Measurements from ENCODE around the gene ARSA. TPM values are rescaled to one million over a fixed set of nuclear protein-coding genes. Genes with fewer than 3 reads are reported as not detected.

Gene ARSA
- total and polyA plus RNA-seq, 9 donors = 8.4 to 21.9 (median 14.2) TPM

DNA sequence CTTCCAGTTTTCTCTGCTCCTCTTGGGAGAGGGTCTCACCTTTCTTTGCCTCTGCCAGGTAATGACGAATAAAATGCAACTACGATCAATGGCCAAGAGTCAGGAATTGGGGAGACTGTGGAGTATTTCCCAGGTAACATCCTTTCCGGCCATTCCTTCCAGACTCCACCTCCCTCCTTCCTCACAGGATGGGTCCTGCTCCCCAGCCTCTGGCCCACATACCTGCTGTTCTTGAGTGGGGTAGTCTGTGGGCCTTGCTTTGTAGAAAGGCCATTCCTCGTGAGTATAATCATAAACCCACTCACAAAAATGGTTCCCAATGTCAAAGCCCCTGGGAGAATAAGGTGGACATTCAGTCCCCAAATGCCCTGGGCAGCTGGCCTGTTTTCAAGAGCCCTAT is 48.2 kb downstream of the ARSA start:
- no peak overlapping the region for H3K4me3 ChIP-seq (ENCODE audit: low read length)
- no peaks in the 10 kb centered on the region for H3K9me3 ChIP-seq (replicated peaks; ENCODE audit: control insufficient read depth, low read depth, low read length)
- 86% methylated on average over 1 of the region's 4 CpGs for WGBS (ENCODE audit: insufficient coverage)
- peaks cover 19% of the 10 kb centered on the region for H3K27me3 ChIP-seq (ENCODE audit: control insufficient read depth, insufficient read depth, low read length)
- no peak overlapping the region for H3K27ac ChIP-seq (ENCODE audit: low read length)
- peaks cover 50% of the 10 kb centered on the region for H3K4me1 ChIP-seq (ENCODE audit: control insufficient read depth, insufficient read depth, low read length)
- DNase-seq = no peak
- peaks cover 22% of the 10 kb centered on the region for H3K36me3 ChIP-seq (ENCODE audit: control insufficient read depth, insufficient read depth, low read length)

DNA sequence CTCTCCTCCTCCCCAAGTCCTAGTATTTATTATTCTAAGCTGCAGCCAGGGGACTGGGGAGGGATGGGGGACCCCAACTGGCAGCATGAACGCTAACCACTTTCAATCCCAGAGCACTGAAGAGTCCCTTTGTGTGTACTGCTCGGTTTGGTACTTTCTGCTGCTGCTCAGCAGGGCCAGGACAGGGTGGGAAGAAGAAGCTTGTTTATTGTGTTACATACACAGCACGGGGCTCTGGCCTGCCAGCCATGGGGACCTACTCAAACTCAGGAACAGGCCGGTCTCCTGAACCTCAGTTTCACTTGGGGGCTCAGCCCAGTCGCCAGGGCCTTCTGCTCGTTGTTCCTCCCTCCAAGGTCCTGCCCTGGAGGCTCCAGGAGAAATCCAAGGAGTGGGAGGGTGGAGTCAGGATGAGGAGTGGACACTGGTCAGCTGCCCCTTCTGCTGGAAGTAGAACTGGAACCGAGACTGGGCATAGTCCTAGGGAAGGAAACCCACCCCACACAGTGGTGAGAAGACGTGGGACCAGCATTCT is 49.1 kb downstream of the ARSA start:
- H3K36me3 ChIP-seq (ENCODE audit: control insufficient read depth, insufficient read depth, low read length) = peaks cover 26% of the 10 kb centered on the region
- no peak overlapping the region for H3K4me3 ChIP-seq (ENCODE audit: low read length)
- H3K27ac ChIP-seq (ENCODE audit: low read length) = peak overlapping the region; percentile 81
- 43% methylated on average over 5 of the region's 8 CpGs for WGBS (ENCODE audit: insufficient coverage)
- H3K4me1 ChIP-seq (ENCODE audit: control insufficient read depth, insufficient read depth, low read length) = peaks cover 49% of the 10 kb centered on the region
- DNase-seq = no peak
- H3K27me3 ChIP-seq (ENCODE audit: control insufficient read depth, insufficient read depth, low read length) = peaks cover 19% of the 10 kb centered on the region
- H3K9me3 ChIP-seq (replicated peaks; ENCODE audit: control insufficient read depth, low read depth, low read length) = no peaks in the 10 kb centered on the region

DNA sequence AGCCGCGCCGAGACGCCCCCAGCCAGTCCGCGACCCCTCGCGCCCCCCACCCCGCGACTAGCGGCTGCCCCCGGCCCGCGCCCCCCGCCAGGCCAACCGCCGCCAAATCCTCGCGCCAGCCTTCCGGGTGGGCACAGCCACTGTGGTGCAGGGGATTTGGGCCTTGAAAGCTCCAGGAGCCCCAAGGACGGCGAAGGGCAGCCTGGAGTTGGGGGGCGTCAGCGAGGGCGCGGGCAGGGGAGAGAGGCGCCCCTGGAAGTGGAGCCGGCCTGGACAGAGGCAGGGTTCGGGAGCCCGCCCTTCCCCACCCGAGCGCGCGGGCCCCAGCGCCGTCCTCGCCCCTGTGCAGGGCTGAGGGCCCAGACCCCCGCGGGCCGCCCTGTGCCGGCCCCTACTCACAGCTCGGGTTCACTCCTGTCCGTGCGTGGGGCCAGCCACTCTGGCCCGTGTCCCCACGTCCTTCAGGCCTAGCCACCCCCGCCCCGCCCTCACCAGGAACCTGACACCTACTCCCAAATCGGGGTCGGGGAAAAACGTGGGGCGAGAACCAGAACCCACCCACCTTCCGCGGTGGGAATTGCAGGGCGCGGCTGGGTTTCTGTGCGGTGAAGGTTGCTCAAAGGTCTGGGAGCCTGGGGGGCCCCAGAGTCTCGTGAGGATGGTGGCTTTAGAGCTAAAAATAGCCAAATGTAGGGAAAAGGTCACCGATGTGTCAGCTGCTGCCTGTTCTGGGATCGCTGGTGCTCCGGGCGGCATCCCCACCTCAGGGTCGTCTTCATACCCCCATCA is 49.8 kb downstream of the ARSA start, which contains the start of gene CPT1B:
Gene CPT1B (minus strand): TSS at position 441 of the 789 bp plus-strand sequence. CDS start 512 bp downstream, outside the sequence.
- Histone ChIP-seq H3K27ac (ENCODE audit: low read length) (peak within 1 kb of the TSS; percentile 81), H3K4me3 (ENCODE audit: low read length) (peak within 1 kb of the TSS; percentile 22), H3K9me3 (replicated peaks; ENCODE audit: control insufficient read depth, low read depth, low read length) (no peaks in the 10 kb centered on the region), H3K27me3 (ENCODE audit: control insufficient read depth, insufficient read depth, low read length) (peaks cover 19% of the 10 kb centered on the region), H3K4me1 (ENCODE audit: control insufficient read depth, insufficient read depth, low read length) (peaks cover 42% of the 10 kb centered on the region), H3K36me3 (ENCODE audit: control insufficient read depth, insufficient read depth, low read length) (peaks cover 27% of the 10 kb centered on the region)
- peak; percentile 62 for DNase-seq
- 8% methylated on average over 48 of the region's 63 CpGs for WGBS (ENCODE audit: insufficient coverage)

DNA sequence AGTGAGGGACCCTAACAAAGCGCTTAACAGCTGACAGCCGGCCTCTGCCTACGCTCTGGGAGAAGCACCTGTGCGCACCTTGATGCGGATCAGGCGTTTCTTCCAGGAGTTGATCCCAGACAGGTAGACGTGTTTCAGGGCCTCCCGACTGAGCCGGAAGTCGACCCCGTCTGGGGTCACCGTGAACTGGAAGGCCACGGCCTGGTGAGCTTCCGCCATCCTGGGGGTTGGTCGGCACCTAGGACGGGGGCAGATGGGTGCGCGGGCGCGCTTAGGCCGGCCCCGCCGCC is 50.3 kb downstream of the ARSA start:
- no peak for DNase-seq
- no peaks in the 10 kb centered on the region for H3K9me3 ChIP-seq (replicated peaks; ENCODE audit: control insufficient read depth, low read depth, low read length)
- H3K27me3 ChIP-seq (ENCODE audit: control insufficient read depth, insufficient read depth, low read length) = peaks cover 19% of the 10 kb centered on the region
- peaks cover 28% of the 10 kb centered on the region for H3K36me3 ChIP-seq (ENCODE audit: control insufficient read depth, insufficient read depth, low read length)
- peak overlapping the region; percentile 13 for H3K27ac ChIP-seq (ENCODE audit: low read length)
- WGBS (ENCODE audit: insufficient coverage) = 30% methylated on average over 23 of the region's 23 CpGs
- H3K4me1 ChIP-seq (ENCODE audit: control insufficient read depth, insufficient read depth, low read length) = peaks cover 41% of the 10 kb centered on the region
- peak overlapping the region; percentile 15 for H3K4me3 ChIP-seq (ENCODE audit: low read length)

DNA sequence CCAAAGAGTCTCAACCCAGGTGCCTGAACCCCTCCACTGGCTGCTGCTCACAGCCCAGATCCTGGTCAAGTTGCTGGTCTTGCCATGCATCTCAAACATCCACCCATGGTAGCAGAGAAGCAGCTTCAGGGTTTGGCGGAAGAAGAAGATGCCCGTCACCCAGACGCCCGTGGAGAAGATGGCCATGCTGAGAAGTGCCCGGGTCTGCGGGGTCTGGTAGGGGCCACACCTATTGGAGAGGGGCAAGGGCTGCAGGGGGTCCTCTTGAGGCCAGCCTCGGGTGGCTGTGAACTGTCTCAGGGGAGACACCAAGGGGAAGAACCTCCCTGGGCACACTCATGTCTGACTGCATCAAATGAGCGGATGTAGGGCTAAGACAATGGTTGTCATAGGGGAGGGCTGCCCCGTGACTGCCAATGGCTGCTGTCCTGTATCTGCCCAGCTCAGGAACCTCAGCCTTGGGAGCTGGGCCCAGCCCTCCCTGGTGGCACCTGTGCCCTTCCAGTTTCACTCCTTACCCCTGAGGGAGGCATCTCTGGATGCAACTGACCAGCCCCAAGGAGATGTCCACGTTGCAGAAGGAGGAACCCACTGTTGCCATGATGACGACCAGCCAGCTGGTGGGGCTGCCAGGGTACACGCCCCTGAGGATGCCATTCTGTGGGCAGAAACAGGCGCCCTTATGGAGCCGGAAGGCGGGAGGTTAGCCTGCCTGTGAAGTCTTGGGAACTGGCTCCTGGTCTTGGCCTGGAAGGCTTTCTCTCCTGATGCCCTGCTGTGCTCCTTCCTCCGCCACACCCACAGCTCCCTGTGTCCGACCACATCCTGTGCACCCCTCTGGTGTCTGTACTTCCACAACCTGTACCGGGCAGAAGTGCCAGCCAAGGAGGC is 50.9 kb downstream of the ARSA start:
- no peak for DNase-seq
- Histone ChIP-seq H3K27ac (ENCODE audit: low read length) (peak overlapping the region; percentile 13), H3K27me3 (ENCODE audit: control insufficient read depth, insufficient read depth, low read length) (peaks cover 19% of the 10 kb centered on the region), H3K36me3 (ENCODE audit: control insufficient read depth, insufficient read depth, low read length) (peaks cover 33% of the 10 kb centered on the region), H3K4me1 (ENCODE audit: control insufficient read depth, insufficient read depth, low read length) (peaks cover 41% of the 10 kb centered on the region), H3K9me3 (replicated peaks; ENCODE audit: control insufficient read depth, low read depth, low read length) (no peaks in the 10 kb centered on the region), H3K4me3 (ENCODE audit: low read length) (peak overlapping the region; percentile 15)
- WGBS (ENCODE audit: insufficient coverage) = 81% methylated on average over 18 of the region's 18 CpGs

DNA sequence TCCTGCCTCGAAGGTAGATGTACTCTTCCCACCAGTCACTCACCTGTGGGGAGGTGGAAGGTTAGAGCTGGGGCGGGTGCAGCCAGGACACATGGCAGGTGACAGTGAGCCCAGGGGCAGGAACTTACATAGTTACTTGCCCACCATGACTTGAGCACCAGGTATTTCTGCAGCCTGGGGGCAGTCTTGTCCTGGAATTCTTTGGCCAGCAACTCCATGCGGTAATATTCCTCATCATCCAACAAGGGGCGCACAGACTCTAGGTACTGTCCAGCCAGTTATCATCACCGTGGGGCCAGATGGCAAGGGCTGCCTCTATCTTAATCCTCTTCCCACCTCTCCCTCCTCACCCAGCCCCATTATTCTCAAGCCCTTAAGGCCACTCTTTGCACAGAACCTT is 51.9 kb downstream of the ARSA start:
- Histone ChIP-seq H3K4me1 (ENCODE audit: control insufficient read depth, insufficient read depth, low read length) (peaks cover 32% of the 10 kb centered on the region), H3K9me3 (replicated peaks; ENCODE audit: control insufficient read depth, low read depth, low read length) (no peaks in the 10 kb centered on the region), H3K36me3 (ENCODE audit: control insufficient read depth, insufficient read depth, low read length) (peaks cover 38% of the 10 kb centered on the region), H3K27me3 (ENCODE audit: control insufficient read depth, insufficient read depth, low read length) (peaks cover 19% of the 10 kb centered on the region), H3K4me3 (ENCODE audit: low read length) (no peak overlapping the region), H3K27ac (ENCODE audit: low read length) (no peak overlapping the region)
- no peak for DNase-seq
- 41% methylated on average over 5 of the region's 5 CpGs for WGBS (ENCODE audit: insufficient coverage)

DNA sequence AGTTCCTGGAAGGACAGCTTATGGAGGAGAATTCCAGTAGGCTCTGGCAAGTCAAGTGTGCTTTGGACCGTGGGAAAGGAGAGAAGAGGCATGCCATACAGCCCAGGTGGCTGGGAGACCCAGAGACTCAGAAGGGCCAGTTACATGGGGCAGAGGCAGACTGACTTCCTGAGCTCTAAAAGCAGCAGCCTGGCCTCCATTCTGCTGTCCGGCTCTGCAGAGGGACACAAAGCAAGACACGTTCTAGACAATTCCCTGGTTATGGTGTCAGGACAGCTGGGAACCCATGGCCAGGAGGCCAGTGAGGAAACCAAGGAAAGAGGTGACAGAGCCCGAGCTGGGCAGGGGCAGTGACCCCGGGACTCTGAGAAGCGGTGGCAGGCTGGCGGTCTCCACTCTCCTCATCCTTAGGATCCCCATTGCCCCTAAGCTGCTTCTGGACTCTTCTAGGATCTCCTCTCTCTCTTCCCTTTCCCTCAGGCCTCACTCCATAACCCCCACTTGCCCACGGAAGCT is 52.5 kb downstream of the ARSA start:
- Histone ChIP-seq H3K27me3 (ENCODE audit: control insufficient read depth, insufficient read depth, low read length) (peaks cover 19% of the 10 kb centered on the region), H3K9me3 (replicated peaks; ENCODE audit: control insufficient read depth, low read depth, low read length) (no peaks in the 10 kb centered on the region), H3K4me3 (ENCODE audit: low read length) (no peak overlapping the region), H3K4me1 (ENCODE audit: control insufficient read depth, insufficient read depth, low read length) (peaks cover 32% of the 10 kb centered on the region), H3K27ac (ENCODE audit: low read length) (no peak overlapping the region), H3K36me3 (ENCODE audit: control insufficient read depth, insufficient read depth, low read length) (peaks cover 40% of the 10 kb centered on the region)
- DNase-seq = no peak
- WGBS (ENCODE audit: insufficient coverage) = 49% methylated on average over 4 of the region's 8 CpGs

Other genes with a start within 250 kb of the ARSA start
- 36.5 TPM for gene SBF1, start 153.1 kb downstream of the ARSA start, total RNA-seq
- 10 to 100 TPM; 34.6 to 49.7 (median 45.2) TPM for gene SBF1, start 153.1 kb downstream of the ARSA start, polyA plus RNA-seq (ENCODE audit: insufficient read depth in 1 of 8, insufficient read length in 8 of 8, low replicate concordance in 1 of 8)
- gene ADM2, start 146.6 kb downstream of the ARSA start, total RNA-seq = 0.40 TPM
- gene ADM2, start 146.6 kb downstream of the ARSA start, polyA plus RNA-seq (ENCODE audit: insufficient read depth in 1 of 8, insufficient read length in 8 of 8, low replicate concordance in 1 of 8) = under 1 TPM; 0.23 to 0.81 (median 0.54) TPM
- not detected for gene MIOX, start 141.3 kb downstream of the ARSA start, total RNA-seq
- gene MIOX, start 141.3 kb downstream of the ARSA start, polyA plus RNA-seq (ENCODE audit: insufficient read depth in 1 of 8, insufficient read length in 8 of 8, low replicate concordance in 1 of 8) = under 1 TPM in 4 of 8 donors, not detected in 4; 0.08 to 0.12 (median 0.10) TPM
- 27.0 TPM for gene LMF2, start 120.5 kb downstream of the ARSA start, total RNA-seq
- 10 to 100 TPM; 35.5 to 54.1 (median 44.9) TPM for gene LMF2, start 120.5 kb downstream of the ARSA start, polyA plus RNA-seq (ENCODE audit: insufficient read depth in 1 of 8, insufficient read length in 8 of 8, low replicate concordance in 1 of 8)
- gene NCAPH2, start 119.9 kb downstream of the ARSA start, total RNA-seq = 34.8 TPM
- 10 to 100 TPM; 30.7 to 40.3 (median 37.6) TPM for gene NCAPH2, start 119.9 kb downstream of the ARSA start, polyA plus RNA-seq (ENCODE audit: insufficient read depth in 1 of 8, insufficient read length in 8 of 8, low replicate concordance in 1 of 8)
- gene SCO2, start 102.6 kb downstream of the ARSA start, total RNA-seq = 0.40 TPM
- gene SCO2, start 102.6 kb downstream of the ARSA start, polyA plus RNA-seq (ENCODE audit: insufficient read depth in 1 of 8, insufficient read length in 8 of 8, low replicate concordance in 1 of 8) = 1 to 10 TPM in 6 of 8 donors, under 1 TPM in 2; 0.71 to 7.0 (median 3.3) TPM
- 3.2 TPM for gene TYMP, start 98.1 kb downstream of the ARSA start, total RNA-seq
- gene TYMP, start 98.1 kb downstream of the ARSA start, polyA plus RNA-seq (ENCODE audit: insufficient read depth in 1 of 8, insufficient read length in 8 of 8, low replicate concordance in 1 of 8) = 1 to 10 TPM; 3.4 to 5.8 (median 4.1) TPM
- not detected for gene KLHDC7B, start 82.3 kb downstream of the ARSA start, total RNA-seq
- gene KLHDC7B, start 82.3 kb downstream of the ARSA start, polyA plus RNA-seq (ENCODE audit: insufficient read depth in 1 of 8, insufficient read length in 8 of 8, low replicate concordance in 1 of 8) = under 1 TPM in 4 of 8 donors, not detected in 4; 0.03 to 0.35 (median 0.07) TPM
- not detected for gene SYCE3, start 65.2 kb downstream of the ARSA start, total RNA-seq
- not detected for gene SYCE3, start 65.2 kb downstream of the ARSA start, polyA plus RNA-seq (ENCODE audit: insufficient read depth in 1 of 8, insufficient read length in 8 of 8, low replicate concordance in 1 of 8)
- gene CPT1B, start 49.7 kb downstream of the ARSA start, total RNA-seq = 46.2 TPM
- gene CPT1B, start 49.7 kb downstream of the ARSA start, polyA plus RNA-seq (ENCODE audit: insufficient read depth in 1 of 8, insufficient read length in 8 of 8, low replicate concordance in 1 of 8) = 10 to 100 TPM; 24.5 to 66.6 (median 42.7) TPM
- gene CHKB, start 45.3 kb downstream of the ARSA start, total RNA-seq = 47.5 TPM
- 10 to 100 TPM; 38.6 to 61.7 (median 47.2) TPM for gene CHKB, start 45.3 kb downstream of the ARSA start, polyA plus RNA-seq (ENCODE audit: insufficient read depth in 1 of 8, insufficient read length in 8 of 8, low replicate concordance in 1 of 8)
- gene MAPK8IP2, start 27.4 kb downstream of the ARSA start, total RNA-seq = 0.22 TPM
- under 1 TPM; 0.34 to 0.68 (median 0.55) TPM for gene MAPK8IP2, start 27.4 kb downstream of the ARSA start, polyA plus RNA-seq (ENCODE audit: insufficient read depth in 1 of 8, insufficient read length in 8 of 8, low replicate concordance in 1 of 8)
- 4.3 TPM for gene SHANK3, start 44.7 kb upstream of the ARSA start, total RNA-seq
- 10 to 100 TPM; 11.9 to 25.1 (median 16.6) TPM for gene SHANK3, start 44.7 kb upstream of the ARSA start, polyA plus RNA-seq (ENCODE audit: insufficient read depth in 1 of 8, insufficient read length in 8 of 8, low replicate concordance in 1 of 8)
- 0.09 TPM for gene ACR, start 110.1 kb upstream of the ARSA start, total RNA-seq
- gene ACR, start 110.1 kb upstream of the ARSA start, polyA plus RNA-seq (ENCODE audit: insufficient read depth in 1 of 8, insufficient read length in 8 of 8, low replicate concordance in 1 of 8) = under 1 TPM; 0.15 to 0.46 (median 0.23) TPM
- gene RABL2B, start 155.5 kb upstream of the ARSA start, total RNA-seq = 9.9 TPM
- gene RABL2B, start 155.5 kb upstream of the ARSA start, polyA plus RNA-seq (ENCODE audit: insufficient read depth in 1 of 8, insufficient read length in 8 of 8, low replicate concordance in 1 of 8) = 10 to 100 TPM; 14.6 to 29.8 (median 21.2) TPM